GM23248 (cell line): Measurements from ENCODE around the gene ZNF467. TPM values are rescaled to one million over a fixed set of nuclear protein-coding genes. Genes with fewer than 3 reads are reported as not detected.

Experiments used
- DNase-seq: peaks from one replicate; pipeline ENCODE4 v3.0.0-alpha.2; 2015
- H2AFZ ChIP-seq: fragments of 200-600 bp; sonication (generic); 2 replicates; pipeline ENCODE4 v1.6.1; 2016; ENCODE audit warnings: antibody characterized with exemption
- H3F3A ChIP-seq: fragments of 200-600 bp; sonication (generic); 2 replicates; pipeline ENCODE4 v1.6.1; 2016; ENCODE audit warnings: mild to moderate bottlenecking, antibody characterized with exemption, mixed run types; ENCODE audit not compliant: insufficient read depth
- H3K27ac ChIP-seq: fragments of 200-600 bp; sonication (generic); 2 replicates; pipeline ENCODE4 v1.5.1; 2016; ENCODE audit warnings: mild to moderate bottlenecking
- H3K27me3 ChIP-seq: fragments of 200-600 bp; sonication (generic); replicated peaks from 2 replicates; pipeline ENCODE4 v1.6.1; 2016; ENCODE audit warnings: mild to moderate bottlenecking; ENCODE audit not compliant: insufficient read depth
- H3K36me3 ChIP-seq: fragments of 200-600 bp; sonication (generic); 2 replicates; pipeline ENCODE4 v1.6.1; 2016; ENCODE audit warnings: low read depth, mild to moderate bottlenecking
- H3K4me1 ChIP-seq: fragments of 200-600 bp; sonication (generic); 2 replicates; pipeline ENCODE4 v1.6.1; 2016; ENCODE audit warnings: mild to moderate bottlenecking; ENCODE audit not compliant: insufficient read depth
- H3K4me2 ChIP-seq: fragments of 200-600 bp; sonication (generic); one replicate; pipeline ENCODE4 v1.6.1; 2016; ENCODE audit warnings: mild to moderate bottlenecking; ENCODE audit not compliant: unreplicated experiment
- H3K4me3 ChIP-seq: fragments of 200-600 bp; sonication (generic); 2 replicates; pipeline ENCODE4 v1.5.1; 2016; ENCODE audit warnings: mild to moderate bottlenecking
- H3K79me2 ChIP-seq: fragments of 200-600 bp; sonication (generic); 2 replicates; pipeline ENCODE4 v1.6.1; 2016; ENCODE audit warnings: mild to moderate bottlenecking; ENCODE audit not compliant: insufficient read depth
- H3K9ac ChIP-seq: fragments of 200-600 bp; sonication (generic); 2 replicates; pipeline ENCODE4 v1.6.1; 2016; ENCODE audit warnings: mild to moderate bottlenecking
- H3K9me2 ChIP-seq: fragments of 200-600 bp; sonication (generic); 2 replicates; pipeline ENCODE4 v1.6.1; 2016; ENCODE audit warnings: mixed run types, mild to moderate bottlenecking, moderate library complexity; ENCODE audit not compliant: insufficient read depth
- H3K9me3 ChIP-seq: fragments of 200-600 bp; sonication (generic); one replicate; pipeline ENCODE4 v1.6.1; 2017; ENCODE audit warnings: low read depth
- H4K20me1 ChIP-seq: fragments of 200-600 bp; sonication (generic); 2 replicates; pipeline ENCODE4 v1.6.0; 2016; ENCODE audit not compliant: insufficient read depth
- EZH2 ChIP-seq: fragments of 200-600 bp; sonication (generic); IDR thresholded peaks from 2 replicates; pipeline ENCODE4 v1.6.1; 2018; ENCODE audit warnings: antibody characterized with exemption, mild to moderate bottlenecking; ENCODE audit not compliant: insufficient read depth, poor library complexity, severe bottlenecking
- EZH2phosphoT487 ChIP-seq: fragments of 200-600 bp; sonication (generic); IDR thresholded peaks from 2 replicates; pipeline ENCODE4 v1.6.1; 2018; ENCODE audit warnings: antibody characterized with exemption, moderate library complexity, mild to moderate bottlenecking, low read depth; ENCODE audit not compliant: insufficient read depth
- WGBS, 2 experiments: methylation state at CpG; one replicate each; pipeline ENCODE4 v1.1.6; 2015 to 2017; ENCODE audit warnings: low lambda C conversion rate in 2 of 2, low coverage in 1 of 2; ENCODE audit errors: missing lambda C conversion rate in 2 of 2; 5-methylcytosine and 5-hydroxymethylcytosine counted together
- in situ Hi-C: fragments of 300-500 bp; cut with MboI; formaldehyde crosslinking; loops from 2 replicates; pipeline ENCODE4 v1.15.0; 2020
- polyA plus RNA-seq: library from polyadenylated mRNA; unstranded; fragments of >200 nt; fragmentation: Nextera tagmentation; extraction: Ambion mirVana; gene quantifications from 2 replicates; pipeline ENCODE4 v1.2.1, GENCODE V29; 2016
- total RNA-seq: library from RNA; depleted of rRNA; stranded (reverse); fragments of >200 nt; shearing (Covaris generic); gene quantifications from 2 replicates; pipeline ENCODE4 v1.2.3, GENCODE V29; 2014

Gene ZNF467
- total and polyA plus RNA-seq, 2 experiments from 2014 or later: not detected

DNA sequence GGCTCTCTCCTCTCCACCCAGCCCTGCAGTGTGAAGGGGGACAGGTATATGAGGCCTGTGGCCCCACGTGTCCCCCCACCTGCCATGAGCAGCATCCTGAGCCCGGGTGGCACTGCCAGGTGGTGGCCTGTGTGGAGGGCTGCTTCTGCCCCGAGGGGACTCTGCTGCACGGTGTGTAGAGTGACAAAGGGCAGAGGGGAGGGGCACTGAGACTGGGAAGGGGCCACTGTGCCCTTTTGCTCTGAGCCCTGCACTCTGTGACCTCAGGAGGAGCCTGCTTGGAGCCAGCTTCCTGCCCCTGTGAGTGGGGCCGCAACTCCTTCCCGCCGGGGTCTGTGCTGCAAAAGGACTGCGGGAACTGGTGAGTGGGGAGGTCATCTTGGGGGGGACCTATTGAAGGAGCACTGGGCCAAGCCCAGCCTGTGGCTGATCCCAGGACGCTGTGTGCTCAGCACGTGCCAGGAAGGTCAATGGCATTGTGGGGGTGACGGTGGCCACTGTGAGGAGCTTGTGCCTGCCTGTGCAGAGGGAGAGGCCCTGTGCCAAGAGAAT, 15.0 kb upstream of the ZNF467 start:
- TF ChIP-seq EZH2phosphoT487 (no peak), EZH2 (no peak)
- in situ Hi-C loops: no loop called here
- Histone ChIP-seq H3F3A (no peaks in the 10 kb centered on the region), H3K4me1 (no peaks in the 10 kb centered on the region), H4K20me1 (no peaks in the 10 kb centered on the region), H3K9me3 (no peaks in the 10 kb centered on the region), H3K4me3 (no peak overlapping the region), H2AFZ (no peak overlapping the region), H3K27me3 (peaks cover 40% of the 10 kb centered on the region), H3K79me2 (no peaks in the 10 kb centered on the region), H3K27ac (no peak overlapping the region), H3K9me2 (no peaks in the 10 kb centered on the region), H3K9ac (no peak overlapping the region), H3K4me2 (no peak overlapping the region), H3K36me3 (no peaks in the 10 kb centered on the region)
- no peak for DNase-seq
- 30 to 35% methylated on average over 11 of the region's 11 CpGs for WGBS, 2 experiments

DNA sequence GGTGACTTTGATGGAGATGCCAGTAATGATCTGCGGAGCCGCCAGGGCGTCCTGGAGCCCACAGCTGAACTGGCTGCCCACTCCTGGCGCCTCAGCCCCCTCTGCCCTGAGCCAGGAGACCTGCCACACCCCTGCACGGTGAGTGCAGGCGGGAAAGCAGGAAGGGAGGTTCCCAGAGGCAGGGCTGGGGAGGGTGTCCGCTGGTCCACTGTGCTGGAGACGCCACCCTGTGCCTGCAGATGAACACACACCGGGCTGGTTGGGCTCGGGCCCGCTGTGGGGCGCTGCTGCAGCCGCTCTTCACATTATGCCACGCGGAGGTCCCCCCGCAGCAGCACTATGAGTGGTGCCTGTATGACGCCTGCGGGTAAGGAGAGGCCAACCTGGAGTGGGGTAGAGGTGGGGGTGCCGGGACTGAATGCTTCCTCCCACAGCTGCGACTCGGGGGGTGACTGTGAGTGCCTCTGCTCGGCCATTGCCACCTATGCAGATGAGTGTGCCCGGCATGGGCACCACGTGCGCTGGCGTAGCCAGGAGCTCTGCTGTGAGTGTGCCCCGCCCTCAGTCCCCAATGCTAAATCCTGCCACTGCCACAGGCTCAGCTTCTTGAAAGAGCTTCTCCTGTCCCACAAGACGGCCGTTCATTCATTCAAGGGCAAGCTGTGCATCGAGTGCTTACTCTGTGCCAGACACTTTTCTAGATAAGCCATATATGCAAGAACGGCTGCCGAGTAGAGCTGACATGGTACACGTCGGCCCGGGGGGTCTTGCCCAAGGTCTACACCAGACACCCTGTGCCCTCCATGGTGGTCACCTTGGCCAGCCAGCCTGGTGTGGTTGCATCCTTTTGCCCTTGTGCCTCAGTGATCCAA, 14.3 kb upstream of the ZNF467 start:
- in situ Hi-C loops: no loop called here
- peak; percentile 15 for DNase-seq
- Histone ChIP-seq H3K27me3 (peaks cover 40% of the 10 kb centered on the region), H3K4me2 (no peak overlapping the region), H3K79me2 (no peaks in the 10 kb centered on the region), H3K9me2 (no peaks in the 10 kb centered on the region), H3F3A (no peaks in the 10 kb centered on the region), H3K27ac (no peak overlapping the region), H3K9ac (no peak overlapping the region), H2AFZ (no peak overlapping the region), H3K9me3 (no peaks in the 10 kb centered on the region), H4K20me1 (no peaks in the 10 kb centered on the region), H3K4me1 (no peaks in the 10 kb centered on the region), H3K36me3 (no peaks in the 10 kb centered on the region), H3K4me3 (no peak overlapping the region)
- WGBS, 2 experiments: 29 to 30% methylated on average over 34 to 35 of the region's 35 CpGs
- TF ChIP-seq EZH2: no peak
- TF ChIP-seq EZH2phosphoT487: no peak

DNA sequence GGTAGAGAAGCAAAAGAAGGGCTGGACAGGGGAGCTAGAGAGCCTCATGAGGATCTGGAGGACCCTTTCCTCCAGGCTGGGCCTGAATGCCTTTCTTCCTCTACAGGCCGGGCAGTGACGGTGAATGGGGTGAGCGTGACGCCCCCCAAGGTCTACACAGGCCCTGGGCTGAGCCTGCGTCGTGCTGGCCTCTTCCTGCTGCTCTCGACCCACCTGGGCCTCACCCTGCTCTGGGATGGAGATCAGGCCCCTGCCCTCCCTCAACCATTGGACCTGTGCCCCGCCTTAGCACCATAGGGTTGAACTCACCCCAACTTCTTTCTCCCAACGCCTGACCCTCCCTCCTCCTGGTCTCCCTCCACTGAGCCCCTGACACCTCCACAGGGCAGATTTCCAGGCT, 12.6 kb upstream of the ZNF467 start:
- H3K4me1 ChIP-seq: no peaks in the 10 kb centered on the region
- 66 to 68% methylated on average over 9 of the region's 9 CpGs for WGBS, 2 experiments
- no peak for TF ChIP-seq EZH2
- no peak for TF ChIP-seq EZH2phosphoT487
- no peaks in the 10 kb centered on the region for H3K36me3 ChIP-seq
- H2AFZ ChIP-seq: no peak overlapping the region
- no peak for DNase-seq
- H3K79me2 ChIP-seq: no peaks in the 10 kb centered on the region
- H3K9me3 ChIP-seq: no peaks in the 10 kb centered on the region
- no peaks in the 10 kb centered on the region for H4K20me1 ChIP-seq
- no peak overlapping the region for H3K9ac ChIP-seq
- in situ Hi-C loops: no loop called here
- no peak overlapping the region for H3K4me3 ChIP-seq
- no peak overlapping the region for H3K27ac ChIP-seq
- no peaks in the 10 kb centered on the region for H3F3A ChIP-seq
- H3K27me3 ChIP-seq: peaks cover 40% of the 10 kb centered on the region
- H3K9me2 ChIP-seq: no peaks in the 10 kb centered on the region
- H3K4me2 ChIP-seq: no peak overlapping the region

DNA sequence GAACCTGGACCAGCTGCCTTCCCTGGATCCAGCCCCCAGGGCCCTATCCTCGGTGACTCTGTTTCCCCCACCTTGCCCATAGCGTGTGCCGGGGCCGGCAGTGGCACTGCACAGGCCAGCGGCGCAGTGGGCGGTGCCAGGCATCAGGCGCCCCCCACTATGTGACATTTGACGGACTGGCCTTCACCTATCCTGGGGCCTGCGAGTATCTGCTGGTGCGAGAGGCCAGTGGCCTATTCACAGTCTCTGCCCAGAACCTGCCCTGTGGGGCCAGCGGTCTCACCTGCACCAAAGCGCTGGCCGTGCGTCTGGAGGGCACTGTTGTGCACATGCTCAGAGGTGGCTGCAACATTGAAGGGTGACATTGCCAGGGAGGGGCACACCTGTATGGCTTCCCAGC, 12.0 kb upstream of the ZNF467 start:
- WGBS, 2 experiments: 70 to 85% methylated on average over 13 to 15 of the region's 15 CpGs
- no peaks in the 10 kb centered on the region for H3F3A ChIP-seq
- in situ Hi-C loops: no loop called here
- H2AFZ ChIP-seq: no peak overlapping the region
- no peaks in the 10 kb centered on the region for H3K9me3 ChIP-seq
- TF ChIP-seq EZH2phosphoT487 (no peak), EZH2 (no peak)
- H3K36me3 ChIP-seq: no peaks in the 10 kb centered on the region
- H3K4me3 ChIP-seq: no peak overlapping the region
- no peaks in the 10 kb centered on the region for H3K79me2 ChIP-seq
- no peak for DNase-seq
- no peak overlapping the region for H3K4me2 ChIP-seq
- H4K20me1 ChIP-seq: no peaks in the 10 kb centered on the region
- no peak overlapping the region for H3K27ac ChIP-seq
- peaks cover 34% of the 10 kb centered on the region for H3K27me3 ChIP-seq
- no peaks in the 10 kb centered on the region for H3K4me1 ChIP-seq
- no peak overlapping the region for H3K9ac ChIP-seq
- no peaks in the 10 kb centered on the region for H3K9me2 ChIP-seq
